HG03575 (cell line): Measurements from ENCODE around the gene SLC25A13.
"Not testable (repeated sequence)": the region's sequence is repeated elsewhere in the genome, so short reads cannot be mapped to it uniquely, and the experiment has no call there.

Experiments used
- ATAC-seq: cut with Tn5 transposase; IDR thresholded peaks from one replicate; pipeline ENCODE4 v1.9.1; 2021; ENCODE audit not compliant: unreplicated experiment, insufficient number of reproducible peaks, low FRiP score; ENCODE audit errors: extremely low read depth

SLC25A13 gene

GRCh38 chr7:96327429-96327828 lies 5.5 kb upstream of the SLC25A13 start:
- ATAC-seq: no peak

GRCh38 chr7:96326752-96327151 lies 4.9 kb upstream of the SLC25A13 start:
- ATAC-seq: not testable (repeated sequence)

GRCh38 chr7:96322847-96323461 lies 1.1 kb upstream of the SLC25A13 start:
- no peak for ATAC-seq

GRCh38 chr7:96322373-96322695 lies 436 bp upstream of the SLC25A13 start:
- peak; percentile 1 for ATAC-seq

GRCh38 chr7:96321031-96321657 lies 754 bp downstream of the SLC25A13 start:
- peak; percentile 26 for ATAC-seq

- ATAC-seq: peak; percentile 50
Observed at GRCh38 chr7:96320442-96320841, 1.5 kb downstream of the SLC25A13 start.

- no peak for ATAC-seq
Observed at GRCh38 chr7:96319439-96319838, 2.5 kb downstream of the SLC25A13 start.

GRCh38 chr7:96316949-96317348 lies 4.9 kb downstream of the SLC25A13 start:
- ATAC-seq: no peak

GRCh38 chr7:96315125-96315512 lies 6.8 kb downstream of the SLC25A13 start:
- ATAC-seq: no peak

GRCh38 chr7:96314402-96315124 lies 7.3 kb downstream of the SLC25A13 start:
- no peak for ATAC-seq

- ATAC-seq: no peak
Observed at GRCh38 chr7:96313940-96314339, 8.0 kb downstream of the SLC25A13 start.

- ATAC-seq: no peak
Observed at GRCh38 chr7:96312502-96312901, 9.4 kb downstream of the SLC25A13 start.

GRCh38 chr7:96311967-96312366 lies 9.9 kb downstream of the SLC25A13 start:
- no peak for ATAC-seq

GRCh38 chr7:96310110-96310509 lies 11.8 kb downstream of the SLC25A13 start:
- ATAC-seq: no peak

- ATAC-seq: no peak
Observed at GRCh38 chr7:96308950-96309263, 13.0 kb downstream of the SLC25A13 start.

- no peak for ATAC-seq
Observed at GRCh38 chr7:96308253-96308949, 13.5 kb downstream of the SLC25A13 start.

- ATAC-seq: no peak
Observed at GRCh38 chr7:96306385-96307125, 15.3 kb downstream of the SLC25A13 start.

- ATAC-seq: no peak
Observed at GRCh38 chr7:96305915-96306314, 16.0 kb downstream of the SLC25A13 start.

GRCh38 chr7:96304573-96304972 lies 17.3 kb downstream of the SLC25A13 start:
- ATAC-seq: no peak
